Measurements from ENCODE around the gene STAB1.

Gene STAB1

DNA sequence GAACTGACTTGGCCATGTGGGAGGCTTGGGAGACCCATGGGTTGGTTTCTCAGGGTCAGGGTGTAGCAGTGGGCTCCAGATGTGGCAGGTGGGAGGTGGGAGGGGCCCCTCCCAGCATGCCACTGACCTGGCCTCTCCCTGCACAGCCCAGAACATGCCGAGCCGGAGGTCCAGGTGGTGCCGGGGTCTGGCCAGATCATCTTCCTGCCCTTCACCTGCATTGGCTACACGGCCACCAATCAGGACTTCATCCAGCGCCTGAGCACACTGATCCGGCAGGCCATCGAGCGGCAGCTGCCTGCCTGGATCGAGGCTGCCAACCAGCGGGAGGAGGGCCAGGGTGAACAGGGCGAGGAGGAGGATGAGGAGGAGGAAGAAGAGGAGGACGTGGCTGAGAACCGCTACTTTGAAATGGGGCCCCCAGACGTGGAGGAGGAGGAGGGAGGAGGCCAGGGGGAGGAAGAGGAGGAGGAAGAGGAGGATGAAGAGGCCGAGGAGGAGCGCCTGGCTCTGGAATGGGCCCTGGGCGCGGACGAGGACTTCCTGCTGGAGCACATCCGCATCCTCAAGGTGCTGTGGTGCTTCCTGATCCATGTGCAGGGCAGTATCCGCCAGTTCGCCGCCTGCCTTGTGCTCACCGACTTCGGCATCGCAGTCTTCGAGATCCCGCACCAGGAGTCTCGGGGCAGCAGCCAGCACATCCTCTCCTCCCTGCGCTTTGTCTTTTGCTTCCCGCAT is 7.9 kb upstream of the STAB1 start:
- DNase-seq (ENCODE audit: low read depth): no peak

DNA sequence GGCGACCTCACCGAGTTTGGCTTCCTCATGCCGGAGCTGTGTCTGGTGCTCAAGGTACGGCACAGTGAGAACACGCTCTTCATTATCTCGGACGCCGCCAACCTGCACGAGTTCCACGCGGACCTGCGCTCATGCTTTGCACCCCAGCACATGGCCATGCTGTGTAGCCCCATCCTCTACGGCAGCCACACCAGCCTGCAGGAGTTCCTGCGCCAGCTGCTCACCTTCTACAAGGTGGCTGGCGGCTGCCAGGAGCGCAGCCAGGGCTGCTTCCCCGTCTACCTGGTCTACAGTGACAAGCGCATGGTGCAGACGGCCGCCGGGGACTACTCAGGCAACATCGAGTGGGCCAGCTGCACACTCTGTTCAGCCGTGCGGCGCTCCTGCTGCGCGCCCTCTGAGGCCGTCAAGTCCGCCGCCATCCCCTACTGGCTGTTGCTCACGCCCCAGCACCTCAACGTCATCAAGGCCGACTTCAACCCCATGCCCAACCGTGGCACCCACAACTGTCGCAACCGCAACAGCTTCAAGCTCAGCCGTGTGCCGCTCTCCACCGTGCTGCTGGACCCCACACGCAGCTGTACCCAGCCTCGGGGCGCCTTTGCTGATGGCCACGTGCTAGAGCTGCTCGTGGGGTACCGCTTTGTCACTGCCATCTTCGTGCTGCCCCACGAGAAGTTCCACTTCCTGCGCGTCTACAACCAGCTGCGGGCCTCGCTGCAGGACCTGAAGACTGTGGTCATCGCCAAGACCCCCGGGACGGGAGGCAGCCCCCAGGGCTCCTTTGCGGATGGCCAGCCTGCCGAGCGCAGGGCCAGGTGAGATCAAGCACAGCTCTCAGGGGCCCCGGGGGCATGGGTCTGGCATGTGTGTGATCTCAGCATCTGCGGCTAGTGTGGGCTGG is 7.1 kb upstream of the STAB1 start:
- DNase-seq (ENCODE audit: low read depth): no peak

DNA sequence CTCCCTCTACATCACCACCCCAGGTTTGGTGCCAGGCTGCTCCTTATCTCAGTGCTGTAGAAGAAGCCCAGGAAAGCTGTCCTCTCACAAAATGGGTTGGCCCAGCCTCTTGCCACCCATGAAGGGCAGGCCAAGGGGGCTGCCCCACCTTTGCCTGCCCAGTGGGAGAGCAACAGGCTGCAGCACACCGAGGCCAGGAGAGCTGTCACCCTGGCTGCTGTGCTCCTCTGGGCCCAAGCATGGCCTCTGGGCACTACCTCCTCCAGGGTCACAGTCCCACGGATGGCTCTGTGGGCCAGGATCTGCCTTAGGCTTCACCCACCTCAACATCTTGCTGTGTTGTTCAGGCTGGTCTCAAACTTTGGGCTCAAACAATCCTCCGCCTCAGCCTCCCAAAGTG is 6.4 kb upstream of the STAB1 start:
- no peak for DNase-seq (ENCODE audit: low read depth)

DNA sequence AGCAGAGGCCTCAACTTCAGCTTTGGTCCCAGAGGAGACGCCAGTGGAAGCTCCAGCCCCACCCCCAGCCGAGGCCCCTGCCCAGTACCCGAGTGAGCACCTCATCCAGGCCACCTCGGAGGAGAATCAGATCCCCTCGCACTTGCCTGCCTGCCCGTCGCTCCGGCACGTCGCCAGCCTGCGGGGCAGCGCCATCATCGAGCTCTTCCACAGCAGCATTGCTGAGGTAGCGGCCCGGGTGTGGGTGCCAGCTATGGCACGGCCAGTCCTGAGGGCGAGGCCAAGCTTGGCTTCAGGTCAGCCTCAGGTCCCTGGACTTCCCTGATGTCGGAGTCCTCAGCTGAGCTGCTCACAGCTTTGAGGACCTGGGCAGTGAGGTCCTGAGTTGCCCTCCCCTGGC is 5.7 kb upstream of the STAB1 start:
- DNase-seq (ENCODE audit: low read depth): no peak

DNA sequence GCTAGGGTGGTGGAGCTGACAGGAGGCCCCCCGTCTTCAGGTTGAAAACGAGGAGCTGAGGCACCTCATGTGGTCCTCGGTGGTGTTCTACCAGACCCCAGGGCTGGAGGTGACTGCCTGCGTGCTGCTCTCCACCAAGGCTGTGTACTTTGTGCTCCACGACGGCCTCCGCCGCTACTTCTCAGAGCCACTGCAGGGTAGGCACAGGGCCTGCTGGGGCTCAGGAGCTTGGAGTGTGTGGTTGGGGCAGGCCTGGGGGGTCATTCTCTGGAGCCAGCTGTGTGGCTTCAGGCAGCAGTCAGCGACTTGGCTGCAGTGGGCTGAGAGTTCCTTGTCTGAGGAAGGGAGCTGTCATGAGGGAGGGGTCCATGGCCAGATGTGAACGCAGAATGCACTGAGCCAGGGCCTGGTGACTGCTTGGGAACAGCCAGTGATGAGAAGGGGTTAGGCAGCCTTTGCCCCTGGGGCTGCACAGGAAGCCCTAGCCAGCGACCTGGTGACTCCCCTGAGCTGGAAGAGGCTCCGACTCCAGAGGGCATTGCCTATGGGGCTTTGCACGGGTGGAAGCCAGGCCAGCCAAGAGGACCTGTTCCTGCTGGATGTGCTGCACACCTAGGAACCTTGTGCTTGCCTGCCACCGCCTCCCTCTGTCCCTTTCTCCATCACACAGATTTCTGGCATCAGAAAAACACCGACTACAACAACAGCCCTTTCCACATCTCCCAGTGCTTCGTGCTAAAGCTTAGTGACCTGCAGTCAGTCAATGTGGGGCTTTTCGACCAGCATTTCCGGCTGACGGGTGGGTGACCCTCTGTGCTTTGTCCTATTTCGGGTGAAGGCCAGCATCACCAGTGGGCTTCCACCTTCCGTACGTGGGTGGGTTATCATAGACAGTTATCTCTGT is 4.9 kb upstream of the STAB1 start:
- DNase-seq (ENCODE audit: low read depth): no peak

DNA sequence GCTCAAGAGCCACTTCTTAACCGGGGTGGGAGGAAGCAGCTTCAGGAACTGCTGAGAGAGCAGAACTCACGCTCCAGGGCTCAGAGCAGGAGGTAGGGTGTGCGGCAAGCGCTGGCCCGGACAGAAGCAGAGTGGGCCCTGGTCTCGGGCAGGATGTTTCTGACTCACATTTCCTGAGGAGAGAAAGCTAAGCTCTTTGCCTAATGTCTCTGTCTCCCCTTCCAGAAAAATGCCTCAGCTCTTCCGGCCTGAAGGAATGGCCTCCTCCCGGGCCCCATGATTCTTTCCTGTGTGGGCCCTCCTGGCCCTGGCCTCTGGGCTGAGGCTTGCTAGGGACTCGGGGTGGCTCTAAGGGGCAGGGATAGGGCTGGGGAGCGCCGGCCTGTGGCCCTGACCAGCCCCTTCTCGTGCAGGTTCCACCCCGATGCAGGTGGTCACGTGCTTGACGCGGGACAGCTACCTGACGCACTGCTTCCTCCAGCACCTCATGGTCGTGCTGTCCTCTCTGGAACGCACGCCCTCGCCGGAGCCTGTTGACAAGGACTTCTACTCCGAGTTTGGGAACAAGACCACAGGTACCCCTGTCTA is 4.1 kb upstream of the STAB1 start:
- no peak for DNase-seq (ENCODE audit: low read depth)

DNA sequence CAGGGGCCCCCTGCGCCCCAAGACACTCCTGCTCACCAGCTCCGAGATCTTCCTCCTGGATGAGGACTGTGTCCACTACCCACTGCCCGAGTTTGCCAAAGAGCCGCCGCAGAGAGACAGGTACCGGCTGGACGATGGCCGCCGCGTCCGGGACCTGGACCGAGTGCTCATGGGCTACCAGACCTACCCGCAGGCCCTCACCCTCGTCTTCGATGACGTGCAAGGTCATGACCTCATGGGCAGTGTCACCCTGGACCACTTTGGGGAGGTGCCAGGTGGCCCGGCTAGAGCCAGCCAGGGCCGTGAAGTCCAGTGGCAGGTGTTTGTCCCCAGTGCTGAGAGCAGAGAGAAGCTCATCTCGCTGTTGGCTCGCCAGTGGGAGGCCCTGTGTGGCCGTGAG is 3.1 kb upstream of the STAB1 start:
- DNase-seq (ENCODE audit: low read depth): no peak

DNA sequence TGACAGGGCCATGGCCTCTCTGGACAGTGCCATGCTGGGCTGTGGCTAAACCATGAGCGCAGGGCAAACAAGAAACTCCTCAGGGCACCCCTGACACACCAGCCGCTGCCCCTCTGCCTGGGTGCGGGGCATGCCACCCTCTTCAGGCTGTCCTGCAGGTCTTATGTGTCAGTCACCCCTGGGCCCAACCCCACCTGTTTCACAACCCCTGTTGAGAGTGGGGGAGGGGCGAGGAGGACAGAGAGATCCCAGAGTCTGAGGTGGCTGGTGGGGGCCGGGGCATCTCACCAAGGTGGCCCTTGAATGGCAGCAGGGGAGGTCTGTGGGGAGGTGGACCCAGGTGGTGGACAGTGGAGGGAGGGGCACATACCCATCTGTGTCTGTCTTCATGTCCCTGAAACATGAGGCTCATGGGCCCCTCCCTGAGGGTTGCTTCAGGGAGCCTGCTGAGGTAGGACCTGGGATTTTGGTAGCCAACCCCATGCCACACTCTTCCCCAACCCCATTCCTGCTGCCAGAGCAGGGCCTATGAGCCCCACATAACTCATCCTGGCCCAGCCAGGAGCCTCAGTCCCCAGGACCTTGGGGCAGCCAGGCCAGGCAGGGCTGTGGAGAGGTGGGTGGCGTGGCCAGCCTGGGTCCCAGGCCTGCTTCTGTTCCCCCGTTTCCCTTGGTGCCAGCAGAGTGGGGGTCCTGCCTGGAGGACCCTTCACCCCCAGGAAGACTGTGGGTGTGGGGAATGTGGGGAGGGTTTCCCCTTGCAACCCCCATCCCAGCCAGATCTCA is 1.7 kb upstream of the STAB1 start:
- no peak for DNase-seq (ENCODE audit: low read depth)

DNA sequence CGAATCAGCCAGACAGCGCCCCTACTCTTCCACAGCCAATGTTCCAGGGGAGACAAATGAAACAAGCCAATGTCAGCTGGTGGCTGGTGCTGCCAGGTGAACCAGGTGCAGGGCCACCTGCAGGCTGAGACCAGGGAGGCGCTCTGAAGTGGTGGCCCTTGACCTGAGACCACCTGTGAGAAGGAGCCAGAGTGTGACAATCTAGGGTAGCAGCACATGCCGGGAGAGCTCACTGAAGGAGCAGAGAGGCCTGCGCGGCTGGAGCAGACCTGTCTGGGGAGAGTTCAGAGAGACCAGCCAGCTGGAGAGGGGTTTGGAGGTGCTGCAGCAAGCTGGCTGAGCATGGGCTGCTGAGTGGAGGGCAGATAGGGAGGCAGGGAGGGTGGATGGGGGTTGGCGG is 693 bp upstream of the STAB1 start:
- no peak for DNase-seq (ENCODE audit: low read depth)

DNA sequence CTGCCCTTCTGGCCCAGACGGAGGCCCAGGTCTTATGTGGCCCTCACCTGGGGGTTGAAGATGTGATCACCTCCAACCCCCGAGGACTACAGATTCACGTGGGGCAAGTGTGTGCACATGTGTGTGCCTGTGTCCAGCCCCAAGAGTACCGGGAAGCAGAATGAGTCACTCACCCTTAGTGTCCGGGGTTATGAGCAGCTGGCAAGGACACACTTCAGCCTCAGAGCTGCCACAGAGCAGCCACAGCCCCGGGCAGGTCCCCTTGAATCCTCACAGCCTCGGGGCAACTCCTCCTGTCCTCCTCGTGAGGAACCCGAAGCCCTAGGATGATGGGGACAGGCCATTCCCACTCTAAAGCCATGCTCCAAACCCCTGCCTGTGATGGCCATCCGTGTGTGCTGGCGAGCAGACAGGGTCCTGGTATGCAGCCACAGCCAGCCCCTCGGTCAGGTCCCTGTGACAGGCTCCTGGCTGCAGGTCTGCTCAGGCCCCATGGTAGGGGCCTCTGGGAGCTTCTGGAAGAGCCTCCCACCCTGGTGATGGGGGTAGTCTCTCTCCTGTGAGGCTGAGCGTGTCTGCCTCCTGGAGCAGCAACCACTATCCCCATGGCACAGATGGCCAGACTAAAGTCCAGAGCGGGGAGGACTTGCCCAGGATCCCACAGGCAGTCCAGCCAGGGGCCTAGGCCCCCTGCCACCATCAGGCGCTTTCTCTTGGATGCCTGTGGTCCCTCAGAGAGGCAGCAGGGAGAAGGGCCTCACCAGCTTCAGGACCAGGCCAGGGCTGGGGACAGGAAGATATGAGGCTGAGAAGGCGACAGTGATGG is 852 bp downstream of the STAB1 start:
- DNase-seq (ENCODE audit: low read depth): no peak

DNA sequence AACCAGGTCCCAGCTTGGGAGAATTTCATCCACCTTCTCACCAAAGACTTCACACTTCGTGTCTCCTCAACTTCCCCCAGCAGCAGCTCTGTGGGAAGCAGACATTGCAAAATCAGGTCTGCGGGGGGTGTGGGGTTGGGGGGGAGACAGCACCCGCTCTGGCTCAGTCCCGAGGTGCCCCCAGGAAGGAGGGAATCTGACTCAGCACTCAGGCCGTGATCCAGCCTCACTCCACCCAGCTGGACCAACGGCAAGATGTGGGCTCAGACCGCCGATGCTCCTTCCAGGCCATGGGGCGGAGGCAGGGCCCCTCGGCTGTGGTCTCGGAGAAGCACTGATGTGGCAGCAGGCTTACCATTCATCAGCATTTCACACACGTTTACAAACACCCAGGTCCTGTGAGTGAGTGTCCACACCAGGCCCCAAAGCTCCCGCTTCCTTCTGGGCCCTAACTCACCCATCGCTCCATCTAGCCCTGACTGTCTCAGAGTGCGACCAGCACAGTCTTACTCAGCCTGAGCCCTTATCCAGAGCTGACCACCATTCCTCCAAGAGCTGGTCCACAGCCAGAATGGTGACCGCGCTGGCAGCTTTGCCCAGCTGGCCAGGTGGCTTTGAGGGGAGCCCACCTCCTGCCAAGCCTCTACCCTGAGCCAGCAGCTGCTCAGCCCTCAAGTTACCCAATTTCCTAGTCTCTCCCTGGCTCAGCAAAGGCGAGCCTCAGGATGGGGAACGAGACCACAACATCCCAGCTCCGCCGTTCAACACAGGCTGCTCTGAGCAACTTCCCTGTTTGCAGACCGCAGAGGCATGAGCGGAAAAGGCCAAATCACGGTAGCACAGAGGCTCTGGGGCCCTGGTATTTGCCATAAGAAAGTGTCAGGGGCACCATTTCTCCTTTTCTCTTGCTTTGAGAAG is 3.3 kb downstream of the STAB1 start:
- DNase-seq (ENCODE audit: low read depth): no peak

DNA sequence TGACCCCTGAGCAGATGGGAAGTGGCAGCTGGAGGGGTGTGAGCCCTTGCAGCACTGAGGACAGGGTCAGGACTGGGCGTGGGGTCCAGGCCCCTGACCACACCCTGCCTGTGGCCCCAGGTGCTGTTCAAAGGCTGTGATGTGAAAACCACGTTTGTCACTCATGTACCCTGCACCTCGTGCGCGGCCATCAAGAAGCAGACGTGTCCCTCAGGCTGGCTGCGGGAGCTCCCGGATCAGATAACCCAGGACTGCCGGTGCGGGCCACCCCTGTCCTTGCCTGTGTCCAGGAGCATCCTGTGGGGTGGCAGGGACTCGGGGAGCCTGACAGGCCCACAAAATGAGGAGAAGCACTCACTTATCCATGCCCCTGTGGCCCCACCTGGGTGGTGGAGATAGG is 5.9 kb downstream of the STAB1 start:
- no peak for DNase-seq (ENCODE audit: low read depth)

DNA sequence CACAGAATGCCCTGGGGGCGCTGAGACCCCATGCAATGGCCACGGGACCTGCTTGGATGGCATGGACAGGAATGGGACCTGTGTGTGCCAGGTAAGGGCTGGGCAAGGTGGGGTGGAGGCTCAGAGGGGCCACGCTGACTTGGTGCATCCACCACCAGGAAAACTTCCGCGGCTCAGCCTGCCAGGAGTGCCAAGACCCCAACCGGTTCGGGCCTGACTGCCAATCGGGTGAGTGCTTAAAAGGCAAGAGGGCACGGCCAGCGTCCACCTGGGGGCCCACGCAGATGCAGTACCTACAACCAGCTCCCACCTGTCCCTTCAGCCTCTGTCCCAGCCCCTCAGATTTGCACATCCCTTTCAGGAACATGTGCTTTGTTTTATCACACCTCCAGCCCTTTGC is 6.9 kb downstream of the STAB1 start:
- DNase-seq (ENCODE audit: low read depth): no peak

DNA sequence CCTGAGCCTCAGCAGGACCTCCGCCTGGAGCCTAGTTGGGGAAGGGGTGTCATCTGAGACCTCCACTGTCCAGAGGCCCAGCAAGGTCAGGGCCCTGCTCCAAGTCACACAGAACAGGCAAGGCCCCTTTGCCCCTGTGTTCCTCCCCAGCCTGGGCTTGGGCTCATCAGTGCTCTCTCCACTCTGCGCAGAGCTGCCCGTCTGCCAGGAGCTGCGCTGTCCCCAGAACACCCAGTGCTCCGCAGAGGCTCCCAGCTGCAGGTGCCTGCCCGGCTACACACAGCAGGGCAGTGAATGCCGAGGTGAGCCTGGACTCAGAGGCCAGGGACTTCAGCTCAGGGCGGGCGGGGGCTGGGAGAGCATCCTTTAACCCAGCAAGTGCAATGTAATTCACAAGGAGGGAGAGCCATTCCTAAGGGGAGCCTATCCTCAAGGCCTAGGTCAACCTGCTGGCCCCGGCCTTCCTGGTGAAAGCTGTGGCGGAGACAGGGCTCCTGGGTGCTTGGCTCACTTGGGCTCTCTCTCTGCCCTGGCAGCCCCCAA is 7.7 kb downstream of the STAB1 start:
- no peak for DNase-seq (ENCODE audit: low read depth)

DNA sequence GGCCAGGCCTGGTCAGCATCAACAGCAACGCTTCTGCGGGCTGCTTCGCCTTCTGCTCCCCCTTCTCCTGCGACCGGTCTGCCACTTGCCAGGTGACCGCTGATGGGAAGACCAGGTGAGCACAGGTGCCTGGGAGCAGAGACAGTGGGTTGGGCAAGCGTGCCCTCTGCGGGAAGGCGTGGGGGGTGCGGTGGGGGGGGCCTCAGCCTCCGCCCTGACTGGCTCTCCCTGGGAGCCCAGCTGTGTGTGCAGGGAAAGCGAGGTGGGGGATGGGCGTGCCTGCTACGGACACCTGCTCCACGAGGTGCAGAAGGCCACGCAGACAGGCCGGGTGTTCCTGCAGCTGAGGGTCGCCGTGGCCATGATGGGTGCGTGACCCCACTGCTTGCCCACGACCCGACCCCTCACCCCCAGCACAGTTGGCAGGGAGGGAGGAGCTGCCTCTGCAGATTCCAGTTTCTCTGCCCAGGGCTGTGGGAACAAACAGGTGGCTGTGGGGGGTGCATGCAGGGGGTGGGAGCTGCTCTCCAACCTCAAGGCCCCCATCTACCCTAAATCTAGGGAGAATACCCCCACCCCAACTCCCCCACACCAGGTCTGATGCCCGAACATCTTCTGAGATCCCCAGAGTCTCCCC is 8.8 kb downstream of the STAB1 start:
- DNase-seq (ENCODE audit: low read depth): no peak

DNA sequence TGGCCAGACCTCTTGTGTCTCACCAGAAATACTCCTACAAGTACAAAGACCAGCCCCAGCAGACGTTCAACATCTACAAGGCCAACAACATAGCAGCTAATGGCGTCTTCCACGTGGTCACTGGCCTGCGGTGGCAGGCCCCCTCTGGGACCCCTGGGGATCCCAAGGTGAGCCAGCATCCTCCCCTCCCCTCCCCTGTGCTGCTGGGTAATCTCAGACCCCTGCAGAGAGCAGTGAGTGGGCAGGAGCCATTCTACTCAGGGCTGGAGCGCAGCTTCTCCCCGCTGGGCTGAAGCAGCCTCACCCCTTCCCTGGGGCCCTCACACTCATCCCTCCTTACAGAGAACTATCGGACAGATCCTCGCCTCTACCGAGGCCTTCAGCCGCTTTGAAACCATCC is 9.8 kb downstream of the STAB1 start:
- DNase-seq (ENCODE audit: low read depth): no peak

DNA sequence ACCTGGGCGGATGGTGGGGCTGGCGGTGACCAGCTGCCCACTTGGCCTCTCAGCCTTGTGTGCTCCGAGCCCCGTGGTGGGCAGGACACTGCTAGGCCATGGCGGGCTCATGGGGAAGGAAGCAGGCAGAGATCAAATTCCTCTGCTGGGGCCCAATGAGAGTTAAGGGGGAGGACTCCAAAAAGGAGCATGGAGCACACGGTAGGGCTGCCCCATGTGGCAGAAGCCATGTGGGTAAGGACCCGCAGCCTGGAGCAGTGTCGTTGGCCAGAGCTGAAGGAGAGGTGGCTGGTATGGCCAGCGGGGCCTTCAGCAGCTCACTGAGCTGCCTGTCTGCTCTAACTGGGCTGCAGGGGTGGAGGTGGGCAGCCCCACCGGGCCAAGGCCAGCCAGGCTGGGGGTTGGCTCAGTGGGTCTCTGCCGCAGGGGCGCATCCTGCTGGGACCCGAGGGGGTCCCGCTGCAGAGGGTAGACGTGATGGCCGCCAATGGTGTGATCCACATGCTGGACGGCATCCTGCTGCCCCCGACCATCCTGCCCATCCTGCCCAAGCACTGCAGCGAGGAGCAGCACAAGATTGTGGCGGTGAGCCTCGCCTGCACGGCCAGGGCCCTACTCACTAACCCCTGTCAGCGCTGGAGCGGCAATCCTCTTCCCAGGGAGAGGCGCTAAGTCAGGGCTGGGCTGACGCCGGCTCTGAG is 11.3 kb downstream of the STAB1 start:
- DNase-seq (ENCODE audit: low read depth): no peak

DNA sequence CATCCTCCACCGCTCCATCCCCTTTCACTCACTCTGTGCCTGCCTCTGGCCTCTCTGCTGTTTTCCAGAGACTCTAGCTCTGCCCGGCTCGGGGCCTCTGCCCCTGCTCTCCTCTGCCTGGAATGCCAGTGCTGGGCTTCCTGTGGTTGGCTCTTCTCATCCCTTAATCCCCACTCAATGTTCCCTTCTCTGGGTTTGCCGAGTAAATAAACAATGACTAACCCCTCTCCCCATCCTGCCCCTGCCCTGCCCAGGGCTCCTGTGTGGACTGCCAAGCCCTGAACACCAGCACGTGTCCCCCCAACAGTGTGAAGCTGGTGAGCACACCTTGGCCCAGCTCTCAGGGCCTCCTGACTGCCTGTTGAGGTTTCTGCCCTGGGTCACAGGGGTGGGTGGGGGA is 12.2 kb downstream of the STAB1 start:
- DNase-seq (ENCODE audit: low read depth): no peak
